Keratinocyte (primary cell): Measurements from ENCODE around the gene CHID1. TPM values are rescaled to one million over a fixed set of nuclear protein-coding genes. Genes with fewer than 3 reads are reported as not detected.

Experiments
- DNase-seq: peaks from one replicate; pipeline ENCODE4 v3.0.0-alpha.2; 2011; ENCODE audit warnings: low read depth, missing footprints, low spot score
- FAIRE-seq: peaks from 2 replicates; lab custom pipeline; 2011; peaks lifted over from hg19 to GRCh38; lab: Jason Lieb, UNC
- H2AFZ ChIP-seq: 2 replicates; pipeline ENCODE4 v1.6.0; 2012; ENCODE audit warnings: low read length, control low read depth, inconsistent platforms; ENCODE audit not compliant: control insufficient read depth
- H3K27ac ChIP-seq: 2 replicates; pipeline ENCODE4 v1.5.1; 2011; ENCODE audit warnings: low read length; ENCODE audit not compliant: control insufficient read depth, insufficient read depth
- H3K27me3 ChIP-seq: 3 replicates; pipeline ENCODE4 v1.6.0; 2011; ENCODE audit warnings: low read length; ENCODE audit not compliant: control insufficient read depth, insufficient read depth; ENCODE audit errors: extremely low read depth
- H3K36me3 ChIP-seq, 2 experiments: 2 replicates in 1 of 2; 3 replicates in 1 of 2; pipeline ENCODE4 v1.5.1; 2011; ENCODE audit warnings: low read length in 2 of 2, mild to moderate bottlenecking in 1 of 2; ENCODE audit not compliant: control insufficient read depth in 2 of 2, insufficient read depth in 2 of 2; ENCODE audit errors: extremely low read depth in 1 of 2
- H3K4me1 ChIP-seq: 3 replicates; pipeline ENCODE4 v1.5.1; 2011; ENCODE audit warnings: low read length; ENCODE audit not compliant: control insufficient read depth, insufficient read depth; ENCODE audit errors: extremely low read depth
- H3K4me2 ChIP-seq: 3 replicates; pipeline ENCODE4 v1.6.0; 2011; ENCODE audit warnings: low read depth, low read length; ENCODE audit not compliant: control insufficient read depth, insufficient read depth; ENCODE audit errors: extremely low read depth
- H3K4me3 ChIP-seq, 3 experiments: fragments of 200-600 bp in 1 of 3; sonication (generic) in 1 of 3; 2 replicates in 2 of 3; 3 replicates in 1 of 3; pipeline ENCODE4 v1.5.1; 2011 to 2016; ENCODE audit warnings: low read length in 3 of 3, mild to moderate bottlenecking in 3 of 3, control low read depth in 2 of 3, inconsistent platforms in 1 of 3, low read depth in 1 of 3, mixed read lengths in 1 of 3, mixed run types in 1 of 3, moderate library complexity in 1 of 3; ENCODE audit not compliant: control insufficient read depth in 2 of 3, insufficient read depth in 2 of 3; ENCODE audit errors: extremely low read depth in 1 of 3
- H3K79me2 ChIP-seq: 2 replicates; pipeline ENCODE4 v1.6.0; 2012; ENCODE audit warnings: low read length; ENCODE audit not compliant: control insufficient read depth, insufficient read depth
- H3K9ac ChIP-seq: 3 replicates; pipeline ENCODE4 v1.6.0; 2011; ENCODE audit warnings: low read length; ENCODE audit not compliant: control insufficient read depth, insufficient read depth; ENCODE audit errors: extremely low read depth
- H3K9me1 ChIP-seq: 3 replicates; pipeline ENCODE4 v1.6.0; 2011; ENCODE audit warnings: low read length; ENCODE audit not compliant: control insufficient read depth, insufficient read depth; ENCODE audit errors: extremely low read depth
- H3K9me3 ChIP-seq: 2 replicates; pipeline ENCODE4 v1.5.1; 2012; ENCODE audit warnings: low read depth, low read length; ENCODE audit not compliant: control insufficient read depth
- H4K20me1 ChIP-seq: 3 replicates; pipeline ENCODE4 v1.6.0; 2011; ENCODE audit warnings: low read length; ENCODE audit not compliant: control insufficient read depth, insufficient read depth; ENCODE audit errors: extremely low read depth
- CTCF ChIP-seq, 3 experiments: IDR thresholded peaks in 1 of 3; conservative IDR thresholded peaks in 1 of 3; optimal IDR thresholded peaks in 1 of 3; 2 replicates in 2 of 3; 3 replicates in 1 of 3; pipeline versions ENCODE3 to v1.5.1; 2011; ENCODE audit warnings: low read length in 3 of 3, mild to moderate bottlenecking in 3 of 3, moderate library complexity in 2 of 3, control low read depth in 1 of 3, inconsistent platforms in 1 of 3; ENCODE audit not compliant: insufficient read depth in 2 of 3; ENCODE audit errors: extremely low read depth in 1 of 3
- EZH2 ChIP-seq: IDR thresholded peaks from one replicate; pipeline ENCODE4 v1.6.1; 2012; ENCODE audit warnings: inconsistent platforms, mild to moderate bottlenecking, low read length, moderate library complexity
- dilution Hi-C: fragments of 300-500 bp; cut with MboI; formaldehyde crosslinking; loops from one replicate; pipeline ENCODE4 v1.7.0; 2020; ENCODE audit warnings: low sequenced_read_pairs; ENCODE audit not compliant: extremely low pct_ligation_motif_present
- polyA plus RNA-seq, 5 experiments: library from polyadenylated mRNA; depleted of rRNA in 3 of 5; stranded (reverse) in 3 of 5; stranded (forward) in 1 of 5; unstranded in 1 of 5; fragments of >200 nt; gene quantifications; 1 replicate in 1 of 5; 2 replicates in 3 of 5; 3 replicates in 1 of 5; pipeline versions ENCODE4 v1.2.1 to v1.2.3, GENCODE V29; 2011 to 2012; ENCODE audit warnings: missing spikeins in 2 of 5, low read depth in 1 of 5, low replicate concordance in 1 of 5

Gene CHID1
- polyA plus RNA-seq, 1 donor (not counting 4 experiments of a cell fraction or from before 2014, with no cell fraction given): 23.0 TPM

GRCh38 chr11:876545-876944 is 34.1 kb downstream of the CHID1 start:
- no peak for DNase-seq
- no peaks in the 10 kb centered on the region for H4K20me1 ChIP-seq
- H3K9ac ChIP-seq: no peak overlapping the region
- H3K4me3 ChIP-seq: no peak overlapping the region
- no peak overlapping the region for H3K4me2 ChIP-seq
- H3K79me2 ChIP-seq: no peaks in the 10 kb centered on the region
- no peak overlapping the region for H3K27ac ChIP-seq
- dilution Hi-C loops: no loop called here
- no peaks in the 10 kb centered on the region for H3K9me3 ChIP-seq
- FAIRE-seq: no peak
- no peak overlapping the region for H2AFZ ChIP-seq
- no peaks in the 10 kb centered on the region for H3K4me1 ChIP-seq
- H3K9me1 ChIP-seq: no peaks in the 10 kb centered on the region
- no peaks in the 10 kb centered on the region for H3K27me3 ChIP-seq
- peaks cover 3 to 8% of the 10 kb centered on the region in 2 experiments for H3K36me3 ChIP-seq
- TF ChIP-seq EZH2 (no peak), CTCF (optimal IDR thresholded peaks at IDR 0.05 in 1 of 3, IDR thresholded peaks at IDR 0.05 in 1 of 3, conservative IDR thresholded peaks at IDR 0.05 in 1 of 3; ENCODE audit: extremely low read depth in 1 of 3, insufficient read depth in 2 of 3, low read length in 3 of 3) (no peak)

GRCh38 chr11:875769-876301 is 34.8 kb downstream of the CHID1 start:
- no peaks in the 10 kb centered on the region for H3K9me1 ChIP-seq
- H2AFZ ChIP-seq: no peak overlapping the region
- dilution Hi-C loops: no loop called here
- H4K20me1 ChIP-seq: no peaks in the 10 kb centered on the region
- no peak overlapping the region for H3K27ac ChIP-seq
- no peak overlapping the region for H3K9ac ChIP-seq
- H3K9me3 ChIP-seq: no peaks in the 10 kb centered on the region
- H3K4me3 ChIP-seq: no peak overlapping the region
- no peaks in the 10 kb centered on the region for H3K4me1 ChIP-seq
- H3K79me2 ChIP-seq: no peaks in the 10 kb centered on the region
- H3K36me3 ChIP-seq: peaks cover 3 to 8% of the 10 kb centered on the region in 2 experiments
- peaks cover 2% of the 10 kb centered on the region for H3K27me3 ChIP-seq
- no peak for FAIRE-seq
- no peak for DNase-seq
- no peak overlapping the region for H3K4me2 ChIP-seq
- no peak for TF ChIP-seq CTCF (optimal IDR thresholded peaks at IDR 0.05 in 1 of 3, IDR thresholded peaks at IDR 0.05 in 1 of 3, conservative IDR thresholded peaks at IDR 0.05 in 1 of 3; ENCODE audit: extremely low read depth in 1 of 3, insufficient read depth in 2 of 3, low read length in 3 of 3)
- TF ChIP-seq EZH2: no peak
